Effector memory CD8-positive, alpha-beta T cell (primary cell): ENCODE measurements around the gene ZBTB20.

Source experiments
- ATAC-seq: fragments of 150-1000 bp; cut with Tn5 transposase; replicated peaks from 2 replicates; pipeline ENCODE4 v1.10.0; 2021; ENCODE audit warnings: mild to moderate bottlenecking, moderate library complexity
- DNase-seq, 3 experiments: peaks; one replicate each; pipeline ENCODE4 v3.0.0; 2021
- H3K27ac Mint-ChIP-seq, 2 donors: one replicate each; pipeline ENCODE4 v1.8.0; 2022; ENCODE audit warnings: mild to moderate bottlenecking in 2 of 2, mixed read lengths in 2 of 2, moderate library complexity in 2 of 2
- H3K27me3 Mint-ChIP-seq, 2 donors: one replicate each; pipeline ENCODE4 v1.8.0; 2022; ENCODE audit warnings: mixed read lengths in 2 of 2
- H3K36me3 Mint-ChIP-seq: one replicate; pipeline ENCODE4 v1.8.0; 2022; ENCODE audit warnings: mild to moderate bottlenecking, moderate library complexity, mixed read lengths; ENCODE audit not compliant: insufficient read depth
- H3K4me1 Mint-ChIP-seq, 2 donors: one replicate each; pipeline ENCODE4 v1.8.0; 2022; ENCODE audit warnings: low read depth in 2 of 2, mixed read lengths in 2 of 2
- H3K4me3 Mint-ChIP-seq, 2 donors: one replicate each; pipeline ENCODE4 v1.8.0; 2022; ENCODE audit warnings: mild to moderate bottlenecking in 2 of 2, mixed read lengths in 2 of 2, moderate library complexity in 2 of 2
- H3K9me3 Mint-ChIP-seq, 2 donors: one replicate each; pipeline ENCODE4 v1.8.0; 2022; ENCODE audit warnings: mixed read lengths in 2 of 2

Gene ZBTB20

GRCh38 chr3:114545193-114545592 lies 601.9 kb downstream of the ZBTB20 start:
- H3K36me3 Mint-ChIP-seq, result peaks cover 3% of the 10 kb centered on the region
- H3K27me3 Mint-ChIP-seq, result no peaks in the 10 kb centered on the region
- H3K4me1 Mint-ChIP-seq, result no peaks in the 10 kb centered on the region
- no peak for DNase-seq
- no peak for ATAC-seq
- no peak overlapping the region for H3K27ac Mint-ChIP-seq
- H3K9me3 Mint-ChIP-seq, result no peaks in the 10 kb centered on the region
- no peak overlapping the region for H3K4me3 Mint-ChIP-seq

- Mint-ChIP-seq H3K4me1 (no peaks in the 10 kb centered on the region), H3K4me3 (no peak overlapping the region), H3K27ac (no peak overlapping the region), H3K36me3 (peaks cover 2% of the 10 kb centered on the region), H3K27me3 (no peaks in the 10 kb centered on the region), H3K9me3 (no peaks in the 10 kb centered on the region)
- ATAC-seq (no peak), DNase-seq (no peak)
Observed at GRCh38 chr3:114542359-114542758, 604.7 kb downstream of the ZBTB20 start.

GRCh38 chr3:114539525-114539924 lies 607.6 kb downstream of the ZBTB20 start:
- H3K4me3 Mint-ChIP-seq, result no peak overlapping the region
- DNase-seq (no peak), ATAC-seq (no peak)
- H3K27ac Mint-ChIP-seq, result no peak overlapping the region
- peaks cover 2% of the 10 kb centered on the region for H3K36me3 Mint-ChIP-seq
- H3K4me1 Mint-ChIP-seq, result peaks cover 3 to 6% of the 10 kb centered on the region in 2 donors
- H3K9me3 Mint-ChIP-seq, result no peaks in the 10 kb centered on the region
- H3K27me3 Mint-ChIP-seq, result no peaks in the 10 kb centered on the region

DNA sequence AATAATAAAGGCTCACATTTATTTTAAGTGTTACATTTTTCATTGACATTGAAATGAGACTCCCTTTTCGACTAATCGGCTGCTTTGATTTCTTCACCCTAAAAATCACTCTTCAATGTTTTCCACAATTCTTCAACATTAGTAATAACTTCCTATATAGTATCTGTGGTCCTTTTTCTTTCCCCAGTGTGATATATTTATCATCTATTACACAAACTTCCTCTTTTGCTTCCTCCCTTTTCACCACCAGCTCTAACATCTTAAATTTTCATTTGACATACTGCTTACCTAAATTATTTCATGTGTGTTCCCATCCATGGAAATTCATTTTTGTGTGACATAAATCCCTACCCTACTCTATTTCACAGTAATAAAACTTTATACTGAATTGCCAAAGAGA lies 608.9 kb downstream of the ZBTB20 start:
- H3K9me3 Mint-ChIP-seq, result no peaks in the 10 kb centered on the region
- H3K4me1 Mint-ChIP-seq, result peaks cover 7% of the 10 kb centered on the region in 2 donors
- H3K36me3 Mint-ChIP-seq, result peaks cover 2% of the 10 kb centered on the region
- H3K4me3 Mint-ChIP-seq, result no peak overlapping the region
- DNase-seq (no peak), ATAC-seq (no peak)
- no peak overlapping the region for H3K27ac Mint-ChIP-seq
- H3K27me3 Mint-ChIP-seq, result no peaks in the 10 kb centered on the region

GRCh38 chr3:114528517-114528916 lies 618.6 kb downstream of the ZBTB20 start:
- Mint-ChIP-seq H3K9me3 (no peaks in the 10 kb centered on the region), H3K27ac (no peak overlapping the region), H3K36me3 (no peaks in the 10 kb centered on the region), H3K4me1 (peaks cover 8 to 11% of the 10 kb centered on the region in 2 donors), H3K4me3 (no peak overlapping the region), H3K27me3 (no peaks in the 10 kb centered on the region)
- DNase-seq (no peak), ATAC-seq (no peak)

- Mint-ChIP-seq H3K36me3 (no peaks in the 10 kb centered on the region), H3K4me1 (peaks cover 0 to 5% of the 10 kb centered on the region in 2 donors), H3K27ac (no peak overlapping the region), H3K4me3 (no peak overlapping the region), H3K9me3 (no peaks in the 10 kb centered on the region), H3K27me3 (no peaks in the 10 kb centered on the region)
- no peak for DNase-seq
- ATAC-seq, result no peak
Observed at GRCh38 chr3:114527036-114527644, 619.9 kb downstream of the ZBTB20 start.

DNA sequence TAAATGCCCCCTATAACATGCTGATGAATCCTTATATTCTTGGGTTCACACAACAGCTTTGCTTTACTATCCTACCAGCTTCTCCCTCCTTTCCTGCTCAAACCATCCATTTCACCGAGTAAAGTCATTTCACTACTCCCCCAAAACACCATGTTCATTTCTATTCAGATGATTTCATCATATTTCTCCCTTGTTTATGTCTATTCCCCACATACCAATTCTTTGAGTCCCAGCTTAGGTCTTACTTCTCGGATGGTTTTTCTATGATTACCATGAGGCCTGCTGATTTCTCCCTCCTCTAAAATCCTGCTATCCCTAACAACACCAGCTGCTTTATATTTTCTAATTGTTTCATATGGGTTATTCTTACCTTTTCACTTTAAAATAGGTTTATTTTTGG lies 621.8 kb downstream of the ZBTB20 start:
- Mint-ChIP-seq H3K36me3 (no peaks in the 10 kb centered on the region), H3K4me1 (no peaks in the 10 kb centered on the region), H3K9me3 (no peaks in the 10 kb centered on the region)

GRCh38 chr3:114519415-114519814 lies 627.7 kb downstream of the ZBTB20 start:
- Mint-ChIP-seq H3K9me3 (no peaks in the 10 kb centered on the region), H3K4me3 (no peak overlapping the region), H3K27me3 (no peaks in the 10 kb centered on the region), H3K36me3 (no peaks in the 10 kb centered on the region), H3K27ac (no peak overlapping the region), H3K4me1 (no peaks in the 10 kb centered on the region)
- DNase-seq (no peak), ATAC-seq (peak; percentile 74)

More for the DNA sequence above, 621.8 kb downstream of the ZBTB20 start:
- Mint-ChIP-seq H3K27me3 (no peaks in the 10 kb centered on the region), H3K4me3 (no peak overlapping the region), H3K27ac (no peak overlapping the region)
- no peak for ATAC-seq
- no peak for DNase-seq

DNA sequence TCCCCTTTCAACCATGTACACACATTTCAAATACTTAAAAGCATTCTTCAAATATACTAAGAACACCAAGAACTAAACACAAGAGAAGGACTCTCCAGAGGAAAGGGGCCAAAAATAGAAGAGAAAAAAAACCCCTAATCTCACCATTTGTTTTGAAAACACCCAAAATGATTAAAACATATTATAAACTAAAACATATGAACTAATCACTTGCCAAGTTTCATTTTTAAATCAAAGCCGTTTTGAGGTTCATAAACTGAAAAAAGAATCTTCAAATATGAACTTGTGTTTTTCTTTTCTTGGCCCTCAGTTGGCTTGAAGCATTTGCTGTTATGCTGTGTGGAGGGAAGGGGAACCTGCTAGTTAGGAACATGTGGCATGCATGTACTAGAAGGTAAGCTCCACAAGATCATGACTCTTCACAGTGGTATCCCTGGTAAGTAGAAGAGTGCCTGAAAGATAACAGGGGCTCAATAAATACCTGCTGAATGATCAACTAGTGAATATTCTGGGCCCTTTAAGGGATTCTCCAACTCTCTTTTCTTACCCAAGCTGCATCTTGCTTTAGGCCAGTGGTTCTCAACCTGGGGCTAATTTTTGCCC lies 628.8 kb downstream of the ZBTB20 start:
- DNase-seq (no peak), ATAC-seq (no peak)
- no peaks in the 10 kb centered on the region for H3K9me3 Mint-ChIP-seq
- H3K27me3 Mint-ChIP-seq, result no peaks in the 10 kb centered on the region
- H3K27ac Mint-ChIP-seq, result no peak overlapping the region
- no peak overlapping the region for H3K4me3 Mint-ChIP-seq
- peaks cover 3% of the 10 kb centered on the region for H3K36me3 Mint-ChIP-seq
- peaks cover 0 to 1% of the 10 kb centered on the region in 2 donors for H3K4me1 Mint-ChIP-seq

DNA sequence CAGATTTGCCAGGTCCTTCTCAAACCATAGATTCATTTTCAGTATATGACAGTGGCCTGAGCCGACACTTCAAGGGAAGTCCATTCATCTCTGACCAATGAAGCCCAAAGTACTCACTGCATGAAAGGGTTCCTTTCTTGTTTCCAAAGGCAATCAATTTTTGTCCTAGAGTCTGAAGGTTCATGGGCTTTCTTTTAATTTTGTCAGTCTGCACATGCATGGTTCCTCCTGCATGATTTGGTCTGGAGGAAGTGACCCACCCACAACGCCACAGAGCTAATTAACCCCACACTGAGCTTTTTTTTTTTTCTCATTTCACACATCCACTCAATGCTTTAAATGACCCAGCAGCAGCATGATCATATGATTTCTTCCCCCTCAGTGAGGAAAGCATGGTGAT lies 636.9 kb downstream of the ZBTB20 start:
- H3K4me1 Mint-ChIP-seq, result peaks cover 1 to 12% of the 10 kb centered on the region in 2 donors
- H3K4me3 Mint-ChIP-seq, result no peak overlapping the region
- peaks cover 3% of the 10 kb centered on the region for H3K36me3 Mint-ChIP-seq
- DNase-seq (no peak), ATAC-seq (no peak)
- H3K27me3 Mint-ChIP-seq, result no peaks in the 10 kb centered on the region
- H3K9me3 Mint-ChIP-seq, result no peaks in the 10 kb centered on the region
- no peak overlapping the region for H3K27ac Mint-ChIP-seq

DNA sequence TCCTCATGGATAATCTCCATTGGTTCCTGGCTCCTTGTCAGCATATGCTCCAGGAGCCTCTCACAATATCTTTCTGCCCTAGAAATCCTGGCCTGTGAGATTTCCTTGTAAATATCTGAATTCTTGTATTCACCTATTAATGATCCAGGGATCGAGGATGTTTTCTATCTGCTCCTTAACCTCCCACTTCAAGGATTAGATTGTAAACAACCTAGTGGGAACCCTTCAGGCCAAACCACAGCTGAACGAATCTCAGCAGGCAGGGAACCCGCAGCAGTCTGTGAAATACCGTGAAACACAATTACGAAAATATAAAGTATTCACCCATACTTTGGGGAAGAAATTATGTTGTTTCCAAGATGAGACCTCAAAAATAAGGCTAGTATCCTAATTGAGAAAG lies 637.3 kb downstream of the ZBTB20 start:
- H3K4me3 Mint-ChIP-seq, result no peak overlapping the region
- H3K36me3 Mint-ChIP-seq, result peaks cover 3% of the 10 kb centered on the region
- DNase-seq, result no peak
- ATAC-seq, result no peak
- H3K4me1 Mint-ChIP-seq, result peaks cover 1 to 12% of the 10 kb centered on the region in 2 donors
- no peaks in the 10 kb centered on the region for H3K9me3 Mint-ChIP-seq
- H3K27ac Mint-ChIP-seq, result no peak overlapping the region
- H3K27me3 Mint-ChIP-seq, result no peaks in the 10 kb centered on the region

DNA sequence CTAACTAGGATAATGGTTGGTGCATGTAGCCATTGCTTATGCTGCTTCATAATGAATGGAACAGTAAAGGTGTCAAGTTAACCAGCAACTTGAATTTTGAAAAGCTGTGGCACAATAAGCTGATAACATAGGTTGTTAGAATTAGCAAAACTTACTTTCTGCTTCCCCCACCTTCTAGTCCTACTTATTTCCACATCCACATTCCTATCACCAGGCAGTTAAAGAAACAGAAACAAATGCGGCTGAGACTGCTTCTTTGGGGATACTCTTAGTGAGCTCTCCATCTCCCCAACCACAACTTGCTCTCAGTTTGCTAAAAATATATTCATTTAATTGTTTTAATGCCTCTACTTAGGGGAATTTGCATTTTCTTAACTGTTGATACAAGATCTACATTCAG lies 638.1 kb downstream of the ZBTB20 start:
- H3K9me3 Mint-ChIP-seq, result no peaks in the 10 kb centered on the region
- peaks cover 1 to 12% of the 10 kb centered on the region in 2 donors for H3K4me1 Mint-ChIP-seq
- DNase-seq, result no peak
- H3K27me3 Mint-ChIP-seq, result no peaks in the 10 kb centered on the region
- H3K27ac Mint-ChIP-seq, result no peak overlapping the region
- ATAC-seq, result no peak
- no peak overlapping the region for H3K4me3 Mint-ChIP-seq
- H3K36me3 Mint-ChIP-seq, result peaks cover 3% of the 10 kb centered on the region

- DNase-seq (no peak), ATAC-seq (no peak)
- H3K27ac Mint-ChIP-seq, result no peak overlapping the region
- H3K4me1 Mint-ChIP-seq, result peaks cover 0 to 12% of the 10 kb centered on the region in 2 donors
- no peaks in the 10 kb centered on the region for H3K36me3 Mint-ChIP-seq
- H3K4me3 Mint-ChIP-seq, result no peak overlapping the region
- H3K9me3 Mint-ChIP-seq, result no peaks in the 10 kb centered on the region
- no peaks in the 10 kb centered on the region for H3K27me3 Mint-ChIP-seq
Observed at GRCh38 chr3:114508208-114508607, 638.9 kb downstream of the ZBTB20 start.

DNA sequence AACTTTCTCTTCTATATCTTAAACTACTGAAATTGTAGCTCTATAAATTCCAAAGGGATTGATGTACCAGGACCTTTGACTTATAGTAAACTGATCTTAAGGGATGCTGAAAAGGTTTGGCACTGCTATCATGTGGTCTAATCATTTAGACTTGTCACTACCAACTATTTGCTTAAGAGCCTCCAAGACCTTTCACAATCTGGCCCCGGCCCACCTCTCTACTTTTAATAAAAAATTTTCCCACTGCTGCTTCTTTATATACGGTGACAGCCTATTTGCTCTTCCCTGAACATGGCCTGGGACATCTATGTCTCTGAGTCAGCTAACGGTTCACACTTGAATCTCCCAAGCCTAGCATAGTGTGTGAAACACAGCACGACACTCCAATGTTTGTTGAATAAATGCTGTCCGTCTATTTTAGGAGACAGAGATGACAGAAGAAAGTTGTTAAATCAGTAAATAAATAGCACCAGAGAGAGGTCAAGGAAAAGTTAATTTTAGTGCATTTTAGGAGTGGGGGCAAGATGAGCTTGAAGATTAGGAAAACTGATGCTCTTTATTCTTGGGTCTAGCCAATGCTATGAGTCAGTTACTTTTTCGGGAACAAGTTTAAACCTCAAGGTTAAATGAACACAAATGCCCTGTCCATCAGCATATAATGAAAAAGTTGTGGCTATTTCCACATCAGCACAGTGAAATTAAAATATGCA lies 640.3 kb downstream of the ZBTB20 start:
- Mint-ChIP-seq H3K4me3 (no peak overlapping the region), H3K9me3 (no peaks in the 10 kb centered on the region), H3K27ac (no peak overlapping the region), H3K4me1 (peaks cover 3 to 15% of the 10 kb centered on the region in 2 donors), H3K27me3 (no peaks in the 10 kb centered on the region), H3K36me3 (no peaks in the 10 kb centered on the region)
- DNase-seq (no peak), ATAC-seq (no peak)
